Measurements from ENCODE around the gene CEP72.

CEP72 gene

GRCh38 chr5:595285-595875 lies 16.8 kb upstream of the CEP72 start:
- no peak for DNase-seq (ENCODE audit: low read depth)
- no peak for TF ChIP-seq CTCF (IDR thresholded peaks at IDR 0.05; ENCODE audit: low read length, missing control alignments)
- H3K4me3 ChIP-seq (replicated peaks; ENCODE audit: low read depth, low read length), result no peak overlapping the region

- H3K4me3 ChIP-seq (replicated peaks; ENCODE audit: low read depth, low read length), result no peak overlapping the region
- no peak for TF ChIP-seq CTCF (IDR thresholded peaks at IDR 0.05; ENCODE audit: low read length, missing control alignments)
- DNase-seq (ENCODE audit: low read depth), result no peak
Observed at GRCh38 chr5:597871-598563, 14.1 kb upstream of the CEP72 start.

GRCh38 chr5:598564-598890 lies 13.6 kb upstream of the CEP72 start:
- no peak for DNase-seq (ENCODE audit: low read depth)
- H3K4me3 ChIP-seq (replicated peaks; ENCODE audit: low read depth, low read length), result no peak overlapping the region
- no peak for TF ChIP-seq CTCF (IDR thresholded peaks at IDR 0.05; ENCODE audit: low read length, missing control alignments)

- no peak for DNase-seq (ENCODE audit: low read depth)
- no peak overlapping the region for H3K4me3 ChIP-seq (replicated peaks; ENCODE audit: low read depth, low read length)
- TF ChIP-seq CTCF (IDR thresholded peaks at IDR 0.05; ENCODE audit: low read length, missing control alignments), result no peak
Observed at GRCh38 chr5:600886-601541, 11.1 kb upstream of the CEP72 start.

GRCh38 chr5:601771-602465 lies 10.2 kb upstream of the CEP72 start:
- DNase-seq (ENCODE audit: low read depth), result no peak
- TF ChIP-seq CTCF (IDR thresholded peaks at IDR 0.05; ENCODE audit: low read length, missing control alignments), result no peak

GRCh38 chr5:602466-603035 lies 9.6 kb upstream of the CEP72 start:
- TF ChIP-seq CTCF (IDR thresholded peaks at IDR 0.05; ENCODE audit: low read length, missing control alignments), result no peak
- DNase-seq (ENCODE audit: low read depth), result no peak
- no peak overlapping the region for H3K4me3 ChIP-seq (replicated peaks; ENCODE audit: low read depth, low read length)

More at GRCh38 chr5:601771-602465, 10.2 kb upstream of the CEP72 start:
- no peak overlapping the region for H3K4me3 ChIP-seq (replicated peaks; ENCODE audit: low read depth, low read length)
